HepG2 (cell line): Measurements from ENCODE around the gene ENPP7. TPM values are rescaled to one million over a fixed set of nuclear protein-coding genes. Genes with fewer than 3 reads are reported as not detected.

Experiments used
- BATF2 ChIP-seq: sonication (generic); formaldehyde crosslinking; IDR thresholded peaks from 2 replicates; pipeline ENCODE4 v1.8.0; 2022; ENCODE audit warnings: mild to moderate bottlenecking, missing genetic modification reagents, moderate library complexity
- CSRNP1 ChIP-seq: sonication (generic); formaldehyde crosslinking; IDR thresholded peaks from 2 replicates; pipeline ENCODE4 v1.8.1; 2023; ENCODE audit warnings: mild to moderate bottlenecking, missing genetic modification reagents
- HCFC1 ChIP-seq: fragments of 150-350 bp; IDR thresholded peaks from 2 replicates; pipeline ENCODE4 v1.6.1; 2014; ENCODE audit warnings: low read depth, low read length
- HNRNPL ChIP-seq: fragments of 200-400 bp; formaldehyde crosslinking; IDR thresholded peaks from 2 replicates; pipeline ENCODE4 v1.6.1; 2017; ENCODE audit warnings: mild to moderate bottlenecking, low read depth, low read length
- NR2F6 ChIP-seq, 2 experiments: IDR thresholded peaks; 2 replicates each; pipeline ENCODE4 v1.6.1; 2016; ENCODE audit warnings: antibody characterized with exemption in 1 of 2, mild to moderate bottlenecking in 1 of 2
- PATZ1 ChIP-seq: sonication (generic); formaldehyde crosslinking; IDR thresholded peaks from 2 replicates; pipeline ENCODE4 v1.4.0; 2020; ENCODE audit warnings: missing genetic modification reagents
- RAD51 ChIP-seq: fragments of 450-650 bp; IDR thresholded peaks from 2 replicates; pipeline ENCODE4 v1.6.1; 2016; ENCODE audit warnings: borderline replicate concordance
- SALL2 ChIP-seq: sonication (generic); formaldehyde crosslinking; IDR thresholded peaks from 2 replicates; pipeline ENCODE4 v1.8.1; 2023; ENCODE audit warnings: mild to moderate bottlenecking, missing genetic modification reagents, inconsistent platforms
- ZFP62 ChIP-seq: sonication (generic); formaldehyde crosslinking; IDR thresholded peaks from 2 replicates; pipeline ENCODE4 v1.4.0; 2020; ENCODE audit warnings: missing genetic modification reagents
- ZFX ChIP-seq: sonication (generic); formaldehyde crosslinking; IDR thresholded peaks from 2 replicates; pipeline ENCODE4 v1.4.0; 2020; ENCODE audit warnings: mild to moderate bottlenecking, low read depth, missing genetic modification reagents, moderate library complexity
- ZNF350 ChIP-seq: sonication (generic); formaldehyde crosslinking; IDR thresholded peaks from 2 replicates; pipeline ENCODE4 v1.4.0; 2020; ENCODE audit warnings: mild to moderate bottlenecking, low read depth, missing genetic modification reagents, borderline replicate concordance
- ZNF724P ChIP-seq: sonication (generic); formaldehyde crosslinking; IDR thresholded peaks from 2 replicates; pipeline ENCODE4 v1.8.0; 2022; ENCODE audit warnings: missing genetic modification reagents, borderline replicate concordance
- polyA plus RNA-seq, 8 experiments: library from polyadenylated mRNA; depleted of rRNA in 3 of 8; stranded (reverse) in 7 of 8; unstranded in 1 of 8; fragments of >200 nt; fragmentation: Illumina TruSeq in 4 of 8; extraction: Trizol in 4 of 8; gene quantifications; 2 replicates each; pipeline versions ENCODE4 v1.2.1 to v1.2.3, GENCODE V29; 2011 to 2016; ENCODE audit warnings: low read depth in 4 of 8, missing spikeins in 1 of 8, mixed read lengths in 1 of 8; ENCODE audit not compliant: insufficient read depth in 1 of 8
- total RNA-seq, 5 experiments: library from RNA; depleted of rRNA; stranded (reverse); fragments of >200 nt; fragmentation: Illumina TruSeq; extraction: Trizol; gene quantifications; 2 replicates each; pipeline ENCODE4 v1.2.3, GENCODE V29; 2016; ENCODE audit warnings: low read depth in 1 of 5
- TF ChIP-seq, protein P1 (sequence below): IDR thresholded peaks from 2 replicates; pipeline ENCODE4 v1.4.0; 2020; ENCODE audit warnings: mild to moderate bottlenecking, missing genetic modification reagents
- TF ChIP-seq, protein P2 (sequence below): IDR thresholded peaks from 2 replicates; pipeline ENCODE4 v1.6.1; 2016; ENCODE audit warnings: low read depth, borderline replicate concordance
- TF ChIP-seq, protein P3 (sequence below): IDR thresholded peaks from 2 replicates; pipeline ENCODE4 v1.6.1; 2016; ENCODE audit warnings: mild to moderate bottlenecking, missing biosample characterization, missing genetic modification reagents
- TF ChIP-seq, protein P4 (sequence below), 2 experiments: fragments of 450-650 bp in 1 of 2; sonication (generic) in 1 of 2; formaldehyde crosslinking; IDR thresholded peaks; 2 replicates each; pipeline versions ENCODE4 v1.5.0 to v1.8.0; 2020 to 2022; ENCODE audit warnings: mild to moderate bottlenecking in 1 of 2, missing genetic modification reagents in 1 of 2
- TF ChIP-seq, protein P5 (sequence below): sonication (generic); formaldehyde crosslinking; IDR thresholded peaks from 2 replicates; pipeline ENCODE4 v1.4.0; 2020; ENCODE audit warnings: mild to moderate bottlenecking, missing genetic modification reagents

ENPP7 gene
- total and polyA plus RNA-seq, 2 of the 13 experiments (the other 11 are each of a cell fraction or from before 2014, with no cell fraction given) = 1.1 to 2.2 TPM

GRCh38 chr17:79738643-79739042 lies 7.9 kb downstream of the ENPP7 start (continued):
- no peak for TF ChIP-seq RAD51
- TF ChIP-seq ZNF724P (CRISPR knock-in tag) = no peak
- TF ChIP-seq HCFC1 = no peak
- 0 out of 2 replicates have a peak, but pooled peaks have one; percentile 5 for TF ChIP-seq ZNF350 (CRISPR knock-in tag)
- TF ChIP-seq, protein P1, sequence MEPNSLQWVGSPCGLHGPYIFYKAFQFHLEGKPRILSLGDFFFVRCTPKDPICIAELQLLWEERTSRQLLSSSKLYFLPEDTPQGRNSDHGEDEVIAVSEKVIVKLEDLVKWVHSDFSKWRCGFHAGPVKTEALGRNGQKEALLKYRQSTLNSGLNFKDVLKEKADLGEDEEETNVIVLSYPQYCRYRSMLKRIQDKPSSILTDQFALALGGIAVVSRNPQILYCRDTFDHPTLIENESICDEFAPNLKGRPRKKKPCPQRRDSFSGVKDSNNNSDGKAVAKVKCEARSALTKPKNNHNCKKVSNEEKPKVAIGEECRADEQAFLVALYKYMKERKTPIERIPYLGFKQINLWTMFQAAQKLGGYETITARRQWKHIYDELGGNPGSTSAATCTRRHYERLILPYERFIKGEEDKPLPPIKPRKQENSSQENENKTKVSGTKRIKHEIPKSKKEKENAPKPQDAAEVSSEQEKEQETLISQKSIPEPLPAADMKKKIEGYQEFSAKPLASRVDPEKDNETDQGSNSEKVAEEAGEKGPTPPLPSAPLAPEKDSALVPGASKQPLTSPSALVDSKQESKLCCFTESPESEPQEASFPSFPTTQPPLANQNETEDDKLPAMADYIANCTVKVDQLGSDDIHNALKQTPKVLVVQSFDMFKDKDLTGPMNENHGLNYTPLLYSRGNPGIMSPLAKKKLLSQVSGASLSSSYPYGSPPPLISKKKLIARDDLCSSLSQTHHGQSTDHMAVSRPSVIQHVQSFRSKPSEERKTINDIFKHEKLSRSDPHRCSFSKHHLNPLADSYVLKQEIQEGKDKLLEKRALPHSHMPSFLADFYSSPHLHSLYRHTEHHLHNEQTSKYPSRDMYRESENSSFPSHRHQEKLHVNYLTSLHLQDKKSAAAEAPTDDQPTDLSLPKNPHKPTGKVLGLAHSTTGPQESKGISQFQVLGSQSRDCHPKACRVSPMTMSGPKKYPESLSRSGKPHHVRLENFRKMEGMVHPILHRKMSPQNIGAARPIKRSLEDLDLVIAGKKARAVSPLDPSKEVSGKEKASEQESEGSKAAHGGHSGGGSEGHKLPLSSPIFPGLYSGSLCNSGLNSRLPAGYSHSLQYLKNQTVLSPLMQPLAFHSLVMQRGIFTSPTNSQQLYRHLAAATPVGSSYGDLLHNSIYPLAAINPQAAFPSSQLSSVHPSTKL = no peak
- no peak for TF ChIP-seq CSRNP1 (CRISPR knock-in tag)
- TF ChIP-seq, protein P2, sequence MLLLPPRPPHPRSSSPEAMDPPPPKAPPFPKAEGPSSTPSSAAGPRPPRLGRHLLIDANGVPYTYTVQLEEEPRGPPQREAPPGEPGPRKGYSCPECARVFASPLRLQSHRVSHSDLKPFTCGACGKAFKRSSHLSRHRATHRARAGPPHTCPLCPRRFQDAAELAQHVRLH (CRISPR knock-in tag) = no peak
- TF ChIP-seq SALL2 = no peak
- TF ChIP-seq, protein P3, sequence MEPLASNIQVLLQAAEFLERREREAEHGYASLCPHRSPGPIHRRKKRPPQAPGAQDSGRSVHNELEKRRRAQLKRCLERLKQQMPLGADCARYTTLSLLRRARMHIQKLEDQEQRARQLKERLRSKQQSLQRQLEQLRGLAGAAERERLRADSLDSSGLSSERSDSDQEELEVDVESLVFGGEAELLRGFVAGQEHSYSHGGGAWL = no peak
- no peak for TF ChIP-seq ZFP62 (CRISPR knock-in tag)
- TF ChIP-seq, protein P4, sequence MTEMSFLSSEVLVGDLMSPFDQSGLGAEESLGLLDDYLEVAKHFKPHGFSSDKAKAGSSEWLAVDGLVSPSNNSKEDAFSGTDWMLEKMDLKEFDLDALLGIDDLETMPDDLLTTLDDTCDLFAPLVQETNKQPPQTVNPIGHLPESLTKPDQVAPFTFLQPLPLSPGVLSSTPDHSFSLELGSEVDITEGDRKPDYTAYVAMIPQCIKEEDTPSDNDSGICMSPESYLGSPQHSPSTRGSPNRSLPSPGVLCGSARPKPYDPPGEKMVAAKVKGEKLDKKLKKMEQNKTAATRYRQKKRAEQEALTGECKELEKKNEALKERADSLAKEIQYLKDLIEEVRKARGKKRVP (CRISPR knock-in tag; IDR thresholded peaks at IDR 0.05) = no peak
- no peak for TF ChIP-seq BATF2 (CRISPR knock-in tag)
- no peak for TF ChIP-seq HNRNPL
- TF ChIP-seq ZFX = no peak
- no peak for TF ChIP-seq PATZ1 (CRISPR knock-in tag)
- TF ChIP-seq, protein P5, sequence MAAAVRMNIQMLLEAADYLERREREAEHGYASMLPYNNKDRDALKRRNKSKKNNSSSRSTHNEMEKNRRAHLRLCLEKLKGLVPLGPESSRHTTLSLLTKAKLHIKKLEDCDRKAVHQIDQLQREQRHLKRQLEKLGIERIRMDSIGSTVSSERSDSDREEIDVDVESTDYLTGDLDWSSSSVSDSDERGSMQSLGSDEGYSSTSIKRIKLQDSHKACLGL (CRISPR knock-in tag) = no peak
- TF ChIP-seq NR2F6 (IDR thresholded peaks at IDR 0.05) = no peak
- TF ChIP-seq NR2F6 (CRISPR knock-in tag; IDR thresholded peaks at IDR 0.05) = no peak
